ENCODE data around the gene IL4R.
"Not testable (repeated sequence)": the region's sequence is repeated elsewhere in the genome, so short reads cannot be mapped to it uniquely, and the experiment has no call there.

The IL4R gene

GRCh38 chr16:27389272-27389961, 75.6 kb downstream of the IL4R start:
- H3K4me3 ChIP-seq (ENCODE audit: low read depth, low read length) = no peak overlapping the region
- no peak for TF ChIP-seq CTCF (IDR thresholded peaks at IDR 0.05; ENCODE audit: low read depth, low read length)
- in situ Hi-C loops (cut with HindIII; ENCODE audit: low sequenced_read_pairs) = no loop called here
- DNase-seq (ENCODE audit: low read depth, low spot score) = no peak

GRCh38 chr16:27390151-27390550, 76.4 kb downstream of the IL4R start:
- no peak for DNase-seq (ENCODE audit: low read depth, low spot score)
- H3K4me3 ChIP-seq (ENCODE audit: low read depth, low read length) = no peak overlapping the region
- in situ Hi-C loops (cut with HindIII; ENCODE audit: low sequenced_read_pairs) = no loop called here
- TF ChIP-seq CTCF (IDR thresholded peaks at IDR 0.05; ENCODE audit: low read depth, low read length) = no peak

GRCh38 chr16:27392671-27393070, 78.9 kb downstream of the IL4R start:
- DNase-seq (ENCODE audit: low read depth, low spot score) = no peak
- TF ChIP-seq CTCF (IDR thresholded peaks at IDR 0.05; ENCODE audit: low read depth, low read length) = no peak
- H3K4me3 ChIP-seq (ENCODE audit: low read depth, low read length) = no peak overlapping the region
- in situ Hi-C loops (cut with HindIII; ENCODE audit: low sequenced_read_pairs) = no loop called here

- TF ChIP-seq CTCF (IDR thresholded peaks at IDR 0.05; ENCODE audit: low read depth, low read length) = no peak
- no peak overlapping the region for H3K4me3 ChIP-seq (ENCODE audit: low read depth, low read length)
- in situ Hi-C loops (cut with HindIII; ENCODE audit: low sequenced_read_pairs) = no loop called here
These were observed 80.7 kb downstream of the IL4R start for GRCh38 chr16:27394516-27394915.

GRCh38 chr16:27398341-27398893, 84.6 kb downstream of the IL4R start:
- in situ Hi-C loops (cut with HindIII; ENCODE audit: low sequenced_read_pairs); H3K4me3 ChIP-seq (ENCODE audit: low read depth, low read length); DNase-seq (ENCODE audit: low read depth, low spot score): not testable (repeated sequence)

More at GRCh38 chr16:27394516-27394915, 80.7 kb downstream of the IL4R start:
- no peak for DNase-seq (ENCODE audit: low read depth, low spot score)

GRCh38 chr16:27398894-27399853, 85.4 kb downstream of the IL4R start:
- no peak for DNase-seq (ENCODE audit: low read depth, low spot score)
- in situ Hi-C loops (cut with HindIII; ENCODE audit: low sequenced_read_pairs) = no loop called here
- H3K4me3 ChIP-seq (ENCODE audit: low read depth, low read length) = no peak overlapping the region
- TF ChIP-seq CTCF (IDR thresholded peaks at IDR 0.05; ENCODE audit: low read depth, low read length) = no peak
